HepG2 (cell line): ENCODE data around the gene SLC10A1. TPM values are rescaled to one million over a fixed set of nuclear protein-coding genes. Genes with fewer than 3 reads are reported as not detected.

Experiments used
- CAMTA2 ChIP-seq: sonication (generic); formaldehyde crosslinking; IDR thresholded peaks from 2 replicates; pipeline ENCODE4 v1.4.0; 2020; ENCODE audit warnings: mild to moderate bottlenecking, missing genetic modification reagents, borderline replicate concordance
- CBX2 ChIP-seq, 2 experiments: fragments of 200-600 bp in 1 of 2; sonication (generic); formaldehyde crosslinking in 1 of 2; IDR thresholded peaks; 2 replicates each; pipeline versions ENCODE4 v1.7.0 to v1.8.1; 2018 to 2022; ENCODE audit warnings: low read depth in 2 of 2, low read length in 1 of 2, mild to moderate bottlenecking in 1 of 2, missing genetic modification reagents in 1 of 2
- CEBPB ChIP-seq: IDR thresholded peaks from 2 replicates; pipeline ENCODE4 v1.6.1; 2011; ENCODE audit warnings: low read depth, low read length, improper control_type of control experiment, borderline replicate concordance
- GFI1 ChIP-seq: sonication (generic); formaldehyde crosslinking; IDR thresholded peaks from 2 replicates; pipeline ENCODE4 v1.5.0; 2020; ENCODE audit warnings: missing genetic modification reagents, mild to moderate bottlenecking, borderline replicate concordance
- HNF4G ChIP-seq, 2 experiments: sonication (generic) in 1 of 2; formaldehyde crosslinking in 1 of 2; IDR thresholded peaks; 2 replicates each; pipeline versions ENCODE4 v1.4.0 to v1.6.1; 2011 to 2020; ENCODE audit warnings: borderline replicate concordance in 2 of 2, low read depth in 2 of 2, mild to moderate bottlenecking in 2 of 2, low read length in 1 of 2, missing genetic modification reagents in 1 of 2, moderate library complexity in 1 of 2
- ISX ChIP-seq: sonication (generic); formaldehyde crosslinking; conservative IDR thresholded peaks from 2 replicates; pipeline ENCODE4 v1.5.0; 2020; ENCODE audit warnings: missing genetic modification reagents
- MED1 ChIP-seq: sonication (generic); formaldehyde crosslinking; IDR thresholded peaks from 2 replicates; pipeline ENCODE4 v1.4.0; 2020; ENCODE audit warnings: missing genetic modification reagents
- NR2C2 ChIP-seq: sonication (generic); formaldehyde crosslinking; IDR thresholded peaks from 2 replicates; pipeline ENCODE4 v1.4.0; 2020; ENCODE audit warnings: missing genetic modification reagents, mild to moderate bottlenecking, moderate library complexity, borderline replicate concordance
- SNAI1 ChIP-seq: sonication (generic); formaldehyde crosslinking; IDR thresholded peaks from 2 replicates; pipeline ENCODE4 v1.5.0; 2020; ENCODE audit warnings: mild to moderate bottlenecking, missing genetic modification reagents, borderline replicate concordance
- SPEN ChIP-seq: sonication (generic); formaldehyde crosslinking; IDR thresholded peaks from 2 replicates; pipeline ENCODE4 v1.5.1; 2020; ENCODE audit warnings: low read depth, mild to moderate bottlenecking, missing genetic modification reagents
- SRF ChIP-seq: IDR thresholded peaks from 2 replicates; pipeline ENCODE4 v1.6.1; 2011; ENCODE audit warnings: mild to moderate bottlenecking, low read depth, low read length, moderate library complexity
- ZNF256 ChIP-seq: sonication (generic); formaldehyde crosslinking; conservative IDR thresholded peaks from 2 replicates; pipeline ENCODE4 v1.4.0; 2020; ENCODE audit warnings: missing genetic modification reagents
- ZNF274 ChIP-seq: sonication (generic); formaldehyde crosslinking; IDR thresholded peaks from 2 replicates; pipeline ENCODE4 v1.5.1; 2020; ENCODE audit warnings: mild to moderate bottlenecking, missing genetic modification reagents
- ZNF350 ChIP-seq: sonication (generic); formaldehyde crosslinking; IDR thresholded peaks from 2 replicates; pipeline ENCODE4 v1.4.0; 2020; ENCODE audit warnings: mild to moderate bottlenecking, low read depth, missing genetic modification reagents, borderline replicate concordance
- ZNF547 ChIP-seq: sonication (generic); formaldehyde crosslinking; IDR thresholded peaks from 2 replicates; pipeline ENCODE4 v1.5.1; 2020; ENCODE audit warnings: mild to moderate bottlenecking, missing genetic modification reagents
- ZNF570 ChIP-seq: sonication (generic); formaldehyde crosslinking; IDR thresholded peaks from 2 replicates; pipeline ENCODE4 v1.4.0; 2020; ENCODE audit warnings: mild to moderate bottlenecking, missing genetic modification reagents, borderline replicate concordance
- ZNF644 ChIP-seq: IDR thresholded peaks from 2 replicates; pipeline ENCODE4 v1.6.1; 2016; ENCODE audit warnings: low read depth
- ZNF788 ChIP-seq: sonication (generic); formaldehyde crosslinking; IDR thresholded peaks from 2 replicates; pipeline ENCODE4 v1.5.0; 2020; ENCODE audit warnings: mild to moderate bottlenecking, missing genetic modification reagents, borderline replicate concordance
- polyA plus RNA-seq, 8 experiments: library from polyadenylated mRNA; depleted of rRNA in 3 of 8; stranded (reverse) in 7 of 8; unstranded in 1 of 8; fragments of >200 nt; fragmentation: Illumina TruSeq in 4 of 8; extraction: Trizol in 4 of 8; gene quantifications; 2 replicates each; pipeline versions ENCODE4 v1.2.1 to v1.2.3, GENCODE V29; 2011 to 2016; ENCODE audit warnings: low read depth in 4 of 8, missing spikeins in 1 of 8, mixed read lengths in 1 of 8; ENCODE audit not compliant: insufficient read depth in 1 of 8
- total RNA-seq, 5 experiments: library from RNA; depleted of rRNA; stranded (reverse); fragments of >200 nt; fragmentation: Illumina TruSeq; extraction: Trizol; gene quantifications; 2 replicates each; pipeline ENCODE4 v1.2.3, GENCODE V29; 2016; ENCODE audit warnings: low read depth in 1 of 5
- TF ChIP-seq, protein P1 (sequence below): sonication (generic); formaldehyde crosslinking; IDR thresholded peaks from 2 replicates; pipeline ENCODE4 v1.5.1; 2020; ENCODE audit warnings: mild to moderate bottlenecking, missing genetic modification reagents, borderline replicate concordance
- TF ChIP-seq, protein P2 (sequence below): sonication (generic); formaldehyde crosslinking; IDR thresholded peaks from 2 replicates; pipeline ENCODE4 v1.4.0; 2020; ENCODE audit warnings: mild to moderate bottlenecking, missing genetic modification reagents
- TF ChIP-seq, protein P3 (sequence below): sonication (generic); formaldehyde crosslinking; conservative IDR thresholded peaks from 2 replicates; pipeline ENCODE4 v1.4.0; 2020; ENCODE audit warnings: missing genetic modification reagents
- TF ChIP-seq, protein P4 (sequence below): sonication (generic); formaldehyde crosslinking; IDR thresholded peaks from 2 replicates; pipeline ENCODE4 v1.4.0; 2020; ENCODE audit warnings: missing genetic modification reagents
- TF ChIP-seq, protein P5 (sequence below): sonication (generic); formaldehyde crosslinking; IDR thresholded peaks from 2 replicates; pipeline ENCODE4 v1.4.0; 2020; ENCODE audit warnings: missing genetic modification reagents

Gene SLC10A1
- total and polyA plus RNA-seq, 2 of the 13 experiments (the other 11 are each of a cell fraction or from before 2014, with no cell fraction given) = 0.17 TPM; not detected in 1

DNA sequence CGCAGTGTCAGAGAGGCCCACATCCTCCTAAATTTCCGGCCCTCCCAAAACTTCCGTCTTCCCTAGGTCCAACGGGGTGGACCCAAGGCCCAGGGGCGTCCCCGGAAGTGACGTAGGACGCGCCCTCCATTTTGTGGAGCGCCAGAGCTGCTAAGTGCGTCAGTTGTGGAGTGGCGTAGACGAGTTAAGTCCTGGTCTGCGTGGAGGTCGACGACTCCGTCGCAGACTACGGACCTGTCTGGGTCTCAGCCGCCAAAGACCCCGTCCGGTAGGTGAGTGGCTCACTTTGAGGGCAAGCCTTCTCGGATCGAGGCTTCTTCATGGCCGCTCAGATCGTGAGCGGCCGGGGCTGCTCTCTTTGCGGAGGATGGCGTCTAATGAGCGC lies 30.1 kb downstream of the SLC10A1 start, which contains the start of gene SRSF5 (continued):
- peak; percentile 90; the same call in 1 of the 2 replicates for TF ChIP-seq CAMTA2
- peak; percentile 39; the same call in 1 of the 2 replicates for TF ChIP-seq HNF4G (IDR thresholded peaks at IDR 0.05; ENCODE audit: borderline replicate concordance, low read depth, low read length)
- no peak; the same call in 1 of the 2 replicates for TF ChIP-seq HNF4G (CRISPR knock-in tag; IDR thresholded peaks at IDR 0.05; ENCODE audit: borderline replicate concordance, low read depth)
- TF ChIP-seq ZNF547 (CRISPR knock-in tag) = peak; percentile 76
- no peak for TF ChIP-seq SNAI1
- TF ChIP-seq, protein P1, sequence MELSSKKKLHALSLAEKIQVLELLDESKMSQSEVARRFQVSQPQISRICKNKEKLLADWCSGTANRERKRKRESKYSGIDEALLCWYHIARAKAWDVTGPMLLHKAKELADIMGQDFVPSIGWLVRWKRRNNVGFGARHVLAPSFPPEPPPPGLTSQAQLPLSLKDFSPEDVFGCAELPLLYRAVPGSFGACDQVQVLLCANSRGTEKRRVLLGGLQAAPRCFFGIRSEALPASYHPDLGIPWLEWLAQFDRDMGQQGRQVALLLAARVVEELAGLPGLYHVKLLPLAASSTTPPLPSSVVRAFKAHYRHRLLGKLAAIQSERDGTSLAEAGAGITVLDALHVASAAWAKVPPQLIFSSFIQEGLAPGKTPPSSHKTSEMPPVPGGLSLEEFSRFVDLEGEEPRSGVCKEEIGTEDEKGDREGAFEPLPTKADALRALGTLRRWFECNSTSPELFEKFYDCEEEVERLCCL = peak; percentile 54; the same call in 1 of the 2 replicates
- TF ChIP-seq NR2C2 (CRISPR knock-in tag) = peak; percentile 57
- no peak for TF ChIP-seq CBX2 (IDR thresholded peaks at IDR 0.05; ENCODE audit: low read depth, low read length)
- no peak for TF ChIP-seq CBX2 (CRISPR knock-in tag; IDR thresholded peaks at IDR 0.05; ENCODE audit: low read depth)
- no peak for TF ChIP-seq CEBPB
- TF ChIP-seq ZNF788 (CRISPR knock-in tag) = peak; percentile 85
- TF ChIP-seq, protein P2, sequence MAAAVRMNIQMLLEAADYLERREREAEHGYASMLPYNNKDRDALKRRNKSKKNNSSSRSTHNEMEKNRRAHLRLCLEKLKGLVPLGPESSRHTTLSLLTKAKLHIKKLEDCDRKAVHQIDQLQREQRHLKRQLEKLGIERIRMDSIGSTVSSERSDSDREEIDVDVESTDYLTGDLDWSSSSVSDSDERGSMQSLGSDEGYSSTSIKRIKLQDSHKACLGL = peak; percentile 71; the same call in 1 of the 2 replicates
- TF ChIP-seq, protein P3, sequence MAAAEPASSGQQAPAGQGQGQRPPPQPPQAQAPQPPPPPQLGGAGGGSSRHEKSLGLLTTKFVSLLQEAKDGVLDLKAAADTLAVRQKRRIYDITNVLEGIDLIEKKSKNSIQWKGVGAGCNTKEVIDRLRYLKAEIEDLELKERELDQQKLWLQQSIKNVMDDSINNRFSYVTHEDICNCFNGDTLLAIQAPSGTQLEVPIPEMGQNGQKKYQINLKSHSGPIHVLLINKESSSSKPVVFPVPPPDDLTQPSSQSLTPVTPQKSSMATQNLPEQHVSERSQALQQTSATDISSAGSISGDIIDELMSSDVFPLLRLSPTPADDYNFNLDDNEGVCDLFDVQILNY (CRISPR knock-in tag) = no peak; the same call in 1 of the 2 replicates
- TF ChIP-seq ISX (CRISPR knock-in tag) = no peak
- no peak for TF ChIP-seq SRF
- TF ChIP-seq MED1 (CRISPR knock-in tag) = peak; percentile 90
- TF ChIP-seq ZNF256 (CRISPR knock-in tag) = peak; percentile 88
- TF ChIP-seq ZNF274 (CRISPR knock-in tag) = peak; percentile 30
- TF ChIP-seq, protein P4, sequence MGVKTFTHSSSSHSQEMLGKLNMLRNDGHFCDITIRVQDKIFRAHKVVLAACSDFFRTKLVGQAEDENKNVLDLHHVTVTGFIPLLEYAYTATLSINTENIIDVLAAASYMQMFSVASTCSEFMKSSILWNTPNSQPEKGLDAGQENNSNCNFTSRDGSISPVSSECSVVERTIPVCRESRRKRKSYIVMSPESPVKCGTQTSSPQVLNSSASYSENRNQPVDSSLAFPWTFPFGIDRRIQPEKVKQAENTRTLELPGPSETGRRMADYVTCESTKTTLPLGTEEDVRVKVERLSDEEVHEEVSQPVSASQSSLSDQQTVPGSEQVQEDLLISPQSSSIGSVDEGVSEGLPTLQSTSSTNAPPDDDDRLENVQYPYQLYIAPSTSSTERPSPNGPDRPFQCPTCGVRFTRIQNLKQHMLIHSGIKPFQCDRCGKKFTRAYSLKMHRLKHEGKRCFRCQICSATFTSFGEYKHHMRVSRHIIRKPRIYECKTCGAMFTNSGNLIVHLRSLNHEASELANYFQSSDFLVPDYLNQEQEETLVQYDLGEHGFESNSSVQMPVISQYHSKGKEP (CRISPR knock-in tag) = peak; percentile 51; the same call in 1 of the 2 replicates
- TF ChIP-seq SPEN (CRISPR knock-in tag) = peak; percentile 86
- no peak for TF ChIP-seq ZNF644 (CRISPR knock-in tag)
- TF ChIP-seq ZNF570 (CRISPR knock-in tag) = no peak
- peak; percentile 64; the same call in 1 of the 2 replicates for TF ChIP-seq ZNF350 (CRISPR knock-in tag)
- peak; percentile 73; the same call in 1 of the 2 replicates for TF ChIP-seq GFI1 (CRISPR knock-in tag)
- TF ChIP-seq, protein P5, sequence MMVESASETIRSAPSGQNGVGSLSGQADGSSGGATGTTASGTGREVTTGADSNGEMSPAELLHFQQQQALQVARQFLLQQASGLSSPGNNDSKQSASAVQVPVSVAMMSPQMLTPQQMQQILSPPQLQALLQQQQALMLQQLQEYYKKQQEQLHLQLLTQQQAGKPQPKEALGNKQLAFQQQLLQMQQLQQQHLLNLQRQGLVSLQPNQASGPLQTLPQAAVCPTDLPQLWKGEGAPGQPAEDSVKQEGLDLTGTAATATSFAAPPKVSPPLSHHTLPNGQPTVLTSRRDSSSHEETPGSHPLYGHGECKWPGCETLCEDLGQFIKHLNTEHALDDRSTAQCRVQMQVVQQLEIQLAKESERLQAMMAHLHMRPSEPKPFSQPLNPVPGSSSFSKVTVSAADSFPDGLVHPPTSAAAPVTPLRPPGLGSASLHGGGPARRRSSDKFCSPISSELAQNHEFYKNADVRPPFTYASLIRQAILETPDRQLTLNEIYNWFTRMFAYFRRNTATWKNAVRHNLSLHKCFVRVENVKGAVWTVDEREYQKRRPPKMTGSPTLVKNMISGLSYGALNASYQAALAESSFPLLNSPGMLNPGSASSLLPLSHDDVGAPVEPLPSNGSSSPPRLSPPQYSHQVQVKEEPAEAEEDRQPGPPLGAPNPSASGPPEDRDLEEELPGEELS (CRISPR knock-in tag) = peak; percentile 84
